HG02763 (cell line): ENCODE data around the gene PCBP3.
"Not testable (repeated sequence)": the region's sequence is repeated elsewhere in the genome, so short reads cannot be mapped to it uniquely, and the experiment has no call there.

ENCODE experiments used
- ATAC-seq: cut with Tn5 transposase; IDR thresholded peaks from one replicate; pipeline ENCODE4 v1.9.1; 2021; ENCODE audit warnings: mild to moderate bottlenecking, moderate library complexity; ENCODE audit not compliant: unreplicated experiment

PCBP3 gene

GRCh38 chr21:45823100-45823681 lies 179.7 kb downstream of the PCBP3 start:
- ATAC-seq, result no peak

GRCh38 chr21:45824546-45825215 lies 181.2 kb downstream of the PCBP3 start:
- ATAC-seq, result no peak

GRCh38 chr21:45825219-45825618 lies 181.7 kb downstream of the PCBP3 start:
- ATAC-seq, result no peak

GRCh38 chr21:45826676-45827301 lies 183.3 kb downstream of the PCBP3 start:
- ATAC-seq, result no peak

GRCh38 chr21:45827302-45827692 lies 183.8 kb downstream of the PCBP3 start:
- ATAC-seq, result no peak

GRCh38 chr21:45827881-45828579 lies 184.5 kb downstream of the PCBP3 start:
- no peak for ATAC-seq

- no peak for ATAC-seq
Observed at GRCh38 chr21:45828580-45829570, 185.3 kb downstream of the PCBP3 start.

GRCh38 chr21:45829668-45830067 lies 186.1 kb downstream of the PCBP3 start:
- no peak for ATAC-seq

- ATAC-seq, result no peak
Observed at GRCh38 chr21:45830221-45830640, 186.7 kb downstream of the PCBP3 start.

- ATAC-seq, result no peak
Observed at GRCh38 chr21:45830720-45831366, 187.3 kb downstream of the PCBP3 start.

GRCh38 chr21:45831991-45832740 lies 188.6 kb downstream of the PCBP3 start:
- no peak for ATAC-seq

GRCh38 chr21:45832741-45833235 lies 189.3 kb downstream of the PCBP3 start:
- not testable (repeated sequence) for ATAC-seq

GRCh38 chr21:45833414-45833813 lies 189.9 kb downstream of the PCBP3 start:
- no peak for ATAC-seq

- no peak for ATAC-seq
Observed at GRCh38 chr21:45834026-45834715, 190.6 kb downstream of the PCBP3 start.

- ATAC-seq, result no peak
Observed at GRCh38 chr21:45834821-45835293, 191.3 kb downstream of the PCBP3 start.

GRCh38 chr21:45835301-45836267 lies 192.1 kb downstream of the PCBP3 start:
- no peak for ATAC-seq

- ATAC-seq, result no peak
Observed at GRCh38 chr21:45836268-45836655, 192.7 kb downstream of the PCBP3 start.
